H1 (cell line): ENCODE data around the gene SLC24A5. TPM values are rescaled to one million over a fixed set of nuclear protein-coding genes. Genes with fewer than 3 reads are reported as not detected.

ENCODE experiments used
- BACH1 ChIP-seq: IDR thresholded peaks from 2 replicates; pipeline ENCODE4 v1.6.1; 2012; ENCODE audit warnings: low read length, improper control_type of control experiment
- BRCA1 ChIP-seq: IDR thresholded peaks from 2 replicates; pipeline ENCODE4 v1.6.1; 2012; ENCODE audit warnings: low read depth, low read length, improper control_type of control experiment
- CHD1 ChIP-seq: IDR thresholded peaks from 2 replicates; pipeline ENCODE4 v1.6.1; 2012; ENCODE audit warnings: low read depth, low read length, improper control_type of control experiment
- CHD2 ChIP-seq: IDR thresholded peaks from 2 replicates; pipeline ENCODE4 v1.6.1; 2012; ENCODE audit warnings: low read length, improper control_type of control experiment
- EP300 ChIP-seq, 2 experiments: IDR thresholded peaks; 1 replicate in 1 of 2; 2 replicates in 1 of 2; pipeline ENCODE4 v1.6.1; 2011 to 2012; ENCODE audit warnings: low read depth in 2 of 2, low read length in 2 of 2, mild to moderate bottlenecking in 2 of 2, borderline replicate concordance in 1 of 2, inconsistent platforms in 1 of 2, moderate library complexity in 1 of 2
- FOSL1 ChIP-seq: IDR thresholded peaks from 2 replicates; pipeline ENCODE4 v1.6.1; 2011; ENCODE audit warnings: mild to moderate bottlenecking, low read depth, low read length, moderate library complexity; ENCODE audit not compliant: insufficient read depth
- GTF2F1 ChIP-seq: IDR thresholded peaks from 2 replicates; pipeline ENCODE4 v1.6.1; 2012; ENCODE audit warnings: low read depth, low read length, improper control_type of control experiment, borderline replicate concordance
- HDAC2 ChIP-seq, 2 experiments: fragments of 300-600 bp in 1 of 2; sonication (generic) in 1 of 2; IDR thresholded peaks; 2 replicates each; pipeline ENCODE4 v1.6.1; 2011 to 2012; ENCODE audit warnings: low read depth in 2 of 2, low read length in 2 of 2, mild to moderate bottlenecking in 2 of 2, moderate library complexity in 2 of 2, borderline replicate concordance in 1 of 2, inconsistent platforms in 1 of 2
- KDM5A ChIP-seq: fragments of 200-600 bp; IDR thresholded peaks from 2 replicates; pipeline ENCODE4 v1.7.1; 2012; ENCODE audit warnings: mild to moderate bottlenecking, low read length, inconsistent platforms, mixed read lengths
- POLR2A ChIP-seq, 2 experiments: IDR thresholded peaks; 1 replicate in 1 of 2; 2 replicates in 1 of 2; pipeline ENCODE4 v1.6.1; 2011; ENCODE audit warnings: low read depth in 2 of 2, low read length in 2 of 2, mild to moderate bottlenecking in 2 of 2; ENCODE audit errors: control extremely low read depth in 1 of 2
- POLR2AphosphoS5 ChIP-seq: IDR thresholded peaks from 2 replicates; pipeline ENCODE4 v1.6.1; 2011; ENCODE audit warnings: low read depth, low read length
- RNF2 ChIP-seq: fragments of 200-900, 300-1000 bp; sonication (generic); IDR thresholded peaks from 2 replicates; pipeline ENCODE4 v1.7.1; 2016; ENCODE audit warnings: borderline replicate concordance, low read depth, mild to moderate bottlenecking, antibody characterized with exemption, low read length; ENCODE audit not compliant: poor library complexity, severe bottlenecking; ENCODE audit errors: missing control alignments
- TAF1 ChIP-seq: IDR thresholded peaks from 2 replicates; pipeline ENCODE4 v1.6.1; 2011; ENCODE audit warnings: mild to moderate bottlenecking, low read depth, low read length
- TBP ChIP-seq: IDR thresholded peaks from 2 replicates; pipeline ENCODE4 v1.6.1; 2011; ENCODE audit warnings: low read depth, low read length, improper control_type of control experiment
- YY1 ChIP-seq: IDR thresholded peaks from 2 replicates; pipeline ENCODE4 v1.6.1; 2011; ENCODE audit warnings: low read depth, mild to moderate bottlenecking, low read length
- polyA plus RNA-seq, 7 experiments: library from polyadenylated mRNA; depleted of rRNA in 3 of 7; stranded (reverse) in 5 of 7; unstranded in 2 of 7; fragments of >200 nt in 5 of 7; fragments of 200-250 nt in 2 of 7; gene quantifications; 1 replicate in 5 of 7; 2 replicates in 1 of 7; 4 replicates in 1 of 7; pipeline versions ENCODE4 v1.2.1 to v1.2.3, GENCODE V29; 2011 to 2013; ENCODE audit warnings: missing spikeins in 2 of 7, mixed read lengths in 2 of 7
- total RNA-seq: library from RNA; stranded (reverse); fragmentation: NEBNext Ultra II Directional; extraction: Animal tissue kit (Norgen Biotek cat#: 25700); gene quantifications from 2 replicates; pipeline ENCODE4 v1.2.1, GENCODE V29; 2021
- TF ChIP-seq, protein P1 (sequence below): IDR thresholded peaks from 2 replicates; pipeline ENCODE4 v1.6.1; 2011; ENCODE audit warnings: low read length, improper control_type of control experiment
- TF ChIP-seq, protein P2 (sequence below): IDR thresholded peaks from 2 replicates; pipeline ENCODE4 v1.6.1; 2012; ENCODE audit warnings: inconsistent platforms

The SLC24A5 gene
- total and polyA plus RNA-seq, 2 of the 8 experiments (the other 6 are each of a cell fraction or from before 2014, with no cell fraction given): not detected

DNA sequence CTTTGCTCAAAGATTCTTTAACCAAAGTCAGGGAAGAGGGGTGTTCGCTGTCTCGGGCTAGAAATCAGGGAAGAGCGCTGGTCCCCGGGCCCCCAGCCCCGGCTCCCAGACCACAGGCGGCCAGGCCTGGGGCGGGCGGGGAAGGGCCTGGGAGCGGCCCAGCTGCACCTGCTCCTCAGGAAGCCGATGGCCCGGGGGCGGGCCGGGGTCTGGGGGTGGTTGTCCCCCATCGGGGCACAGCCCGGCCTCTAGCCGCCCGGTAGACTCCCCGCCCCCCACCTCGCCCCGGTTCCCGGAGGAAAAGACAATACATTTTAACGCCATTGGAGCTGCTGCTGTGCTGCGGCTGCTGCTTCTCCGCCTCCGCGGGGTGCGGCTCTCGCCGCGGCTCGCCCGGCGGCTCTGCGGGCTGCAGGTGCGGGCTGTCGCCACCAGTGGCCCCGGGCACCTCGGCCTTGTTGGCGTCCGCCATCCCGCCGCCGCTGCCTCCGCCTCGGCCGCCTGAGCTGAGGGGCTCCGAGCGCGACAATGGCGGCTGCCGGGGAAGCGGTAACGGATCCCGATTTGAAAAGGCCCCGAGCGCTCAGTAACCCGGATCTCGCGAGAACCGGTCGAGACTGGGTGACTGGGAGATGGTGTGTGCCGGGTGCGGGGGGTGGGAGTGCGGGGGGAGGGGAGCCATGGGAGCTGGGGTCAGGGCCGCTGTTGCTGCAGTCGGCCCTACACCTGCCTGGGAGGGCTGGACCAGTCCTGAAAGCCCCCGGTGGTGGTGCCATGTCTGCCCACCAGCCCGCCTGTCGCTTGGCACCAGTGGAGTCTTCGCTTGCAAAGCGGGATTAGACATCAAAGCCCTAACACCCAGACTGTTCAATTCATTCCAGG lies 57.2 kb downstream of the SLC24A5 start, which contains the start of gene MYEF2 (continued):
- no peak for TF ChIP-seq CHD1
- TF ChIP-seq CHD2: peak; percentile 98
- TF ChIP-seq GTF2F1: peak; percentile 70; the same call in 1 of the 2 replicates
- TF ChIP-seq, protein P1, sequence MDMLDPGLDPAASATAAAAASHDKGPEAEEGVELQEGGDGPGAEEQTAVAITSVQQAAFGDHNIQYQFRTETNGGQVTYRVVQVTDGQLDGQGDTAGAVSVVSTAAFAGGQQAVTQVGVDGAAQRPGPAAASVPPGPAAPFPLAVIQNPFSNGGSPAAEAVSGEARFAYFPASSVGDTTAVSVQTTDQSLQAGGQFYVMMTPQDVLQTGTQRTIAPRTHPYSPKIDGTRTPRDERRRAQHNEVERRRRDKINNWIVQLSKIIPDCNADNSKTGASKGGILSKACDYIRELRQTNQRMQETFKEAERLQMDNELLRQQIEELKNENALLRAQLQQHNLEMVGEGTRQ: no peak
- TF ChIP-seq HDAC2 (IDR thresholded peaks at IDR 0.05; ENCODE audit: borderline replicate concordance in 1 of 2, low read depth in 2 of 2, low read length in 2 of 2): 0 out of 4 replicates have a peak, but pooled peaks of 1 of the 2 experiments have one; percentile 60
- no peak for TF ChIP-seq KDM5A
- TF ChIP-seq FOSL1: no peak
- TF ChIP-seq BRCA1: peak; percentile 91
- TF ChIP-seq, protein P2, sequence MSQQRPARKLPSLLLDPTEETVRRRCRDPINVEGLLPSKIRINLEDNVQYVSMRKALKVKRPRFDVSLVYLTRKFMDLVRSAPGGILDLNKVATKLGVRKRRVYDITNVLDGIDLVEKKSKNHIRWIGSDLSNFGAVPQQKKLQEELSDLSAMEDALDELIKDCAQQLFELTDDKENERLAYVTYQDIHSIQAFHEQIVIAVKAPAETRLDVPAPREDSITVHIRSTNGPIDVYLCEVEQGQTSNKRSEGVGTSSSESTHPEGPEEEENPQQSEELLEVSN: peak; percentile 63; the same call in 1 of the 2 replicates
- TF ChIP-seq YY1: peak; percentile 94
- TF ChIP-seq TAF1: peak; percentile 92
- TF ChIP-seq BACH1: no peak; the same call in 1 of the 2 replicates
- TF ChIP-seq TBP: peak; percentile 78
- no peak for TF ChIP-seq RNF2
- TF ChIP-seq POLR2AphosphoS5: peak; percentile 85; the same call in 1 of the 2 replicates
- peak in 1 of 2 experiments; percentile 8; a peak in 1 of 3 replicates for TF ChIP-seq EP300 (IDR thresholded peaks at IDR 0.05; ENCODE audit: borderline replicate concordance in 1 of 2, low read depth in 2 of 2, low read length in 2 of 2)
- TF ChIP-seq POLR2A (IDR thresholded peaks at IDR 0.05; ENCODE audit: control extremely low read depth in 1 of 2, low read depth in 2 of 2, low read length in 2 of 2): peak; percentile 90 to 91
